Smooth muscle cell (in vitro differentiated cells): Measurements from ENCODE around the gene ACSF3. TPM values are rescaled to one million over a fixed set of nuclear protein-coding genes. Genes with fewer than 3 reads are reported as not detected.

Source experiments
- DNase-seq: peaks from one replicate; lab custom pipeline; 2025; ENCODE audit not compliant: unreplicated experiment; lab: John Stamatoyannopoulos, UW
- H2AFZ ChIP-seq: fragments of 200-600 bp; sonication (generic); 2 replicates; pipeline ENCODE4 v1.6.0; 2016; ENCODE audit warnings: antibody characterized with exemption, low read depth, mild to moderate bottlenecking
- H3F3A ChIP-seq: fragments of 200-600 bp; sonication (generic); 2 replicates; pipeline ENCODE4 v1.6.0; 2017; ENCODE audit warnings: antibody characterized with exemption, low read depth
- H3K27ac ChIP-seq: fragments of 200-600 bp; sonication (generic); 2 replicates; pipeline ENCODE4 v1.5.1; 2016; ENCODE audit warnings: low read depth, mild to moderate bottlenecking
- H3K27me3 ChIP-seq: fragments of 200-600 bp; sonication (generic); 2 replicates; pipeline ENCODE4 v1.6.1; 2016; ENCODE audit warnings: low read depth, mild to moderate bottlenecking
- H3K36me3 ChIP-seq: fragments of 200-600 bp; sonication (generic); 2 replicates; pipeline ENCODE4 v1.5.1; 2016; ENCODE audit warnings: low read depth
- H3K4me1 ChIP-seq: fragments of 200-600 bp; sonication (generic); 2 replicates; pipeline ENCODE4 v1.5.1; 2016; ENCODE audit warnings: low read depth
- H3K4me2 ChIP-seq: fragments of 200-600 bp; sonication (generic); 2 replicates; pipeline ENCODE4 v1.6.0; 2016; ENCODE audit warnings: mild to moderate bottlenecking
- H3K4me3 ChIP-seq: fragments of 200-600 bp; sonication (generic); 2 replicates; pipeline ENCODE4 v1.5.1; 2016; ENCODE audit warnings: mild to moderate bottlenecking
- H3K79me2 ChIP-seq: fragments of 200-600 bp; sonication (generic); 2 replicates; pipeline ENCODE4 v1.6.0; 2016; ENCODE audit warnings: low read depth, mild to moderate bottlenecking
- H3K9ac ChIP-seq: fragments of 200-600 bp; sonication (generic); 2 replicates; pipeline ENCODE4 v1.6.0; 2016; ENCODE audit warnings: low read depth
- H3K9me3 ChIP-seq: fragments of 200-600 bp; sonication (generic); replicated peaks from 2 replicates; pipeline ENCODE4 v1.5.1; 2016; ENCODE audit warnings: low read depth
- H4K20me1 ChIP-seq: fragments of 200-600 bp; sonication (generic); 2 replicates; pipeline ENCODE4 v1.6.0; 2016; ENCODE audit warnings: low read depth
- WGBS: methylation state at CpG from one replicate; pipeline ENCODE4 v1.1.7; 2016; ENCODE audit warnings: low lambda C conversion rate; 5-methylcytosine and 5-hydroxymethylcytosine counted together
- polyA plus RNA-seq: library from polyadenylated mRNA; unstranded; fragments of >200 nt; fragmentation: Nextera tagmentation; extraction: Ambion mirVana; gene quantifications from 2 replicates; pipeline ENCODE4 v1.2.1, GENCODE V29; 2016
- total RNA-seq: library from RNA; depleted of rRNA; stranded (reverse); fragments of >200 nt; gene quantifications from 2 replicates; pipeline ENCODE4 v1.2.3, GENCODE V29; 2014
- TF ChIP-seq, protein P1 (sequence below): fragments of 200-600 bp; sonication (generic); IDR thresholded peaks from 2 replicates; pipeline ENCODE4 v1.5.1; 2017; ENCODE audit warnings: borderline replicate concordance, mild to moderate bottlenecking, antibody characterized with exemption; ENCODE audit not compliant: insufficient read depth, poor library complexity, severe bottlenecking

The ACSF3 gene
- total and polyA plus RNA-seq, 2 experiments from 2014 or later: 13.6 to 15.1 TPM

- no peak overlapping the region for H3K4me2 ChIP-seq
- no peaks in the 10 kb centered on the region for H3K79me2 ChIP-seq
Observed at GRCh38 chr16:89176717-89177116, 83.1 kb downstream of the ACSF3 start.

GRCh38 chr16:89177501-89177900 is 83.8 kb downstream of the ACSF3 start:
- DNase-seq: no peak
- no peak overlapping the region for H2AFZ ChIP-seq
- H3K9me3 ChIP-seq: no peaks in the 10 kb centered on the region
- no peak overlapping the region for H3K4me2 ChIP-seq
- no peaks in the 10 kb centered on the region for H3K79me2 ChIP-seq
- H3K4me1 ChIP-seq: no peaks in the 10 kb centered on the region
- no peak overlapping the region for H3K9ac ChIP-seq
- H3K27ac ChIP-seq: no peak overlapping the region
- TF ChIP-seq, protein P1, sequence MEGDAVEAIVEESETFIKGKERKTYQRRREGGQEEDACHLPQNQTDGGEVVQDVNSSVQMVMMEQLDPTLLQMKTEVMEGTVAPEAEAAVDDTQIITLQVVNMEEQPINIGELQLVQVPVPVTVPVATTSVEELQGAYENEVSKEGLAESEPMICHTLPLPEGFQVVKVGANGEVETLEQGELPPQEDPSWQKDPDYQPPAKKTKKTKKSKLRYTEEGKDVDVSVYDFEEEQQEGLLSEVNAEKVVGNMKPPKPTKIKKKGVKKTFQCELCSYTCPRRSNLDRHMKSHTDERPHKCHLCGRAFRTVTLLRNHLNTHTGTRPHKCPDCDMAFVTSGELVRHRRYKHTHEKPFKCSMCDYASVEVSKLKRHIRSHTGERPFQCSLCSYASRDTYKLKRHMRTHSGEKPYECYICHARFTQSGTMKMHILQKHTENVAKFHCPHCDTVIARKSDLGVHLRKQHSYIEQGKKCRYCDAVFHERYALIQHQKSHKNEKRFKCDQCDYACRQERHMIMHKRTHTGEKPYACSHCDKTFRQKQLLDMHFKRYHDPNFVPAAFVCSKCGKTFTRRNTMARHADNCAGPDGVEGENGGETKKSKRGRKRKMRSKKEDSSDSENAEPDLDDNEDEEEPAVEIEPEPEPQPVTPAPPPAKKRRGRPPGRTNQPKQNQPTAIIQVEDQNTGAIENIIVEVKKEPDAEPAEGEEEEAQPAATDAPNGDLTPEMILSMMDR: no peak
- 86% methylated on average over 10 of the region's 12 CpGs for WGBS
- H3K27me3 ChIP-seq: no peaks in the 10 kb centered on the region
- no peak overlapping the region for H3K4me3 ChIP-seq
- H4K20me1 ChIP-seq: no peaks in the 10 kb centered on the region
- no peaks in the 10 kb centered on the region for H3K36me3 ChIP-seq
- H3F3A ChIP-seq: no peaks in the 10 kb centered on the region

More at GRCh38 chr16:89176717-89177116, 83.1 kb downstream of the ACSF3 start:
- WGBS: 87% methylated on average over 5 of the region's 9 CpGs
- H2AFZ ChIP-seq: no peak overlapping the region
- DNase-seq: no peak
- TF ChIP-seq, protein P1: no peak
- H3K4me1 ChIP-seq: no peaks in the 10 kb centered on the region
- no peaks in the 10 kb centered on the region for H4K20me1 ChIP-seq
- no peaks in the 10 kb centered on the region for H3F3A ChIP-seq
- no peaks in the 10 kb centered on the region for H3K36me3 ChIP-seq
- no peak overlapping the region for H3K4me3 ChIP-seq
- no peak overlapping the region for H3K27ac ChIP-seq
- H3K9me3 ChIP-seq: no peaks in the 10 kb centered on the region
- no peak overlapping the region for H3K9ac ChIP-seq
- H3K27me3 ChIP-seq: peaks cover 2% of the 10 kb centered on the region

- Histone ChIP-seq H3K36me3 (no peaks in the 10 kb centered on the region), H3K27ac (no peak overlapping the region), H4K20me1 (no peaks in the 10 kb centered on the region), H3K27me3 (peaks cover 6% of the 10 kb centered on the region), H3F3A (no peaks in the 10 kb centered on the region), H3K4me2 (no peak overlapping the region), H3K9ac (no peak overlapping the region), H3K4me3 (no peak overlapping the region), H2AFZ (no peak overlapping the region), H3K79me2 (no peaks in the 10 kb centered on the region), H3K4me1 (no peaks in the 10 kb centered on the region), H3K9me3 (no peaks in the 10 kb centered on the region)
- 83% methylated on average over 23 of the region's 24 CpGs for WGBS
- TF ChIP-seq, protein P1: no peak
- DNase-seq: no peak
Observed at GRCh38 chr16:89178453-89179147, 84.9 kb downstream of the ACSF3 start.

GRCh38 chr16:89179148-89179484 is 85.5 kb downstream of the ACSF3 start:
- no peaks in the 10 kb centered on the region for H3F3A ChIP-seq
- TF ChIP-seq, protein P1: no peak
- H3K27ac ChIP-seq: no peak overlapping the region
- no peaks in the 10 kb centered on the region for H3K79me2 ChIP-seq
- peaks cover 6% of the 10 kb centered on the region for H3K27me3 ChIP-seq
- no peaks in the 10 kb centered on the region for H3K36me3 ChIP-seq
- 93% methylated on average over 18 of the region's 19 CpGs for WGBS
- no peak overlapping the region for H2AFZ ChIP-seq
- H3K9me3 ChIP-seq: no peaks in the 10 kb centered on the region
- no peak overlapping the region for H3K9ac ChIP-seq
- no peak overlapping the region for H3K4me3 ChIP-seq
- no peaks in the 10 kb centered on the region for H4K20me1 ChIP-seq
- no peak overlapping the region for H3K4me2 ChIP-seq
- no peak for DNase-seq
- no peaks in the 10 kb centered on the region for H3K4me1 ChIP-seq
